ENCODE measurements around the gene S100A4. TPM values are rescaled to one million over a fixed set of nuclear protein-coding genes. Genes with fewer than 3 reads are reported as not detected.

The S100A4 gene
- total RNA-seq, 1 donor from 2014 or later: 375 TPM

DNA sequence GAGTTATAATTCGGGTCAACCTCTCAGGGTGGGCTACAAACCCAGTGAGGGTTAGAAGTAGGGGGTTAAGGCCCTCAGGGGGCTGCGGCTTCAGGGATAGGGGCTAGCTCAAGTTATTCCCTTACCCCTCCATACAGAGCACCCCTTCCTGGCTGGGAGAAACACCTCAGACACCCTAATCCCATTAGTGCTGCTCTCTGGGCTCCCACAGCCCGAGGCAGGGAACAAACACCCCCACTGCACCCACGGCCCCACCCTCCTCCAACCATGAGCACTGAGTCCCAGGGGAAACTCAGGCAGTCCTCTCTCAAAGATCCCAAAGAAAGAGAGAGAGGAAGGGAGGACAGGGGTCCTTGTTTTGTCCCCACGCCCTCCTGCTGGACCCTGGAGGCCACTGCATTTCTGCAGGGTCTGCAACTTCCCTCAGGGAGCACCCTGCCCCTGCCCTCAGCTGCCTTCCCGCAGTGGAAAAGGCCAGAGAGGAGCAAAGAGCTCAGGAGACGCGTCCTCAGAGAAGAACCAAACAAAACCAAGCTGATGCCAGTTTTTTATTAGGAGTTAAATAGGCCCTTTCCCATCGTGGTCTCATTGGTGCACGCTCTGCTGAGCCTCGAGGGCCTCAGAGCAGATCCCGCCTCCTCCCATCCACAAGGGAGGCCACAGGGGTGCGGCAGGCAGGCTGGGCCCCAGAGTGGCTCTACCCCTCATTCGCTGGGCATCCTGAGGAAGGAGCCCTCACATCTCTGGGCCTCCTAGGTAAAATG is 1.4 kb upstream of the S100A4 start:
- H3K4me1 ChIP-seq: peaks cover 93% of the 10 kb centered on the region
- peaks cover 0 to 7% of the 10 kb centered on the region in 2 donors for H3K36me3 ChIP-seq
- H3K9me3 ChIP-seq: no peaks in the 10 kb centered on the region
- DNase-seq (ENCODE audit: extremely low spot score in 2 of 2): peak in 1 of 2 donors; percentile 83
- H3K27ac ChIP-seq: peak overlapping the region; percentile 99
- H3K27me3 ChIP-seq: no peaks in the 10 kb centered on the region
- TF ChIP-seq POLR2AphosphoS5 (IDR thresholded peaks at IDR 0.05; ENCODE audit: insufficient read depth in 1 of 2, low read depth in 1 of 2) (peak in 1 of 2 donors; percentile 77), POLR2A (IDR thresholded peaks at IDR 0.05) (no peak)
- intact Hi-C loops (cut with DNase I): no loop called here
- H3K4me3 ChIP-seq: peak overlapping the region; percentile 56 to 61

- TF ChIP-seq CTCF (IDR thresholded peaks at IDR 0.05): no peak
- no peak for TF ChIP-seq POLR2A (IDR thresholded peaks at IDR 0.05)
- no peak for TF ChIP-seq POLR2AphosphoS5 (IDR thresholded peaks at IDR 0.05; ENCODE audit: insufficient read depth in 1 of 2, low read depth in 1 of 2)
- H3K9me3 ChIP-seq: no peaks in the 10 kb centered on the region
- peak; percentile 86 to 94 for DNase-seq (ENCODE audit: extremely low spot score in 2 of 2)
- intact Hi-C loops (cut with DNase I): no loop called here
- no peaks in the 10 kb centered on the region for H3K27me3 ChIP-seq
- H3K4me3 ChIP-seq: peak overlapping the region; percentile 56 to 61
- peak overlapping the region; percentile 99 for H3K27ac ChIP-seq
- H3K36me3 ChIP-seq: peaks cover 0 to 7% of the 10 kb centered on the region in 2 donors
- peaks cover 99% of the 10 kb centered on the region for H3K4me1 ChIP-seq
Measured at GRCh38 chr1:153546371-153546770, 765 bp upstream of the S100A4 start.

- TF ChIP-seq POLR2A (IDR thresholded peaks at IDR 0.05): no peak
- TF ChIP-seq CTCF (IDR thresholded peaks at IDR 0.05): no peak
- no peak for TF ChIP-seq POLR2AphosphoS5 (IDR thresholded peaks at IDR 0.05; ENCODE audit: insufficient read depth in 1 of 2, low read depth in 1 of 2)
- intact Hi-C loops (cut with DNase I): no loop called here
- Histone ChIP-seq H3K27ac (peak overlapping the region; percentile 99), H3K4me3 (peak overlapping the region; percentile 56 to 61), H3K27me3 (no peaks in the 10 kb centered on the region), H3K36me3 (peaks cover 0 to 7% of the 10 kb centered on the region in 2 donors), H3K4me1 (peaks cover 90% of the 10 kb centered on the region), H3K9me3 (no peaks in the 10 kb centered on the region)
- peak; percentile 92 to 96 for DNase-seq (ENCODE audit: extremely low spot score in 2 of 2)
Measured at GRCh38 chr1:153544453-153545066, 1.0 kb downstream of the S100A4 start.

- Histone ChIP-seq H3K9me3 (no peaks in the 10 kb centered on the region), H3K4me1 (peaks cover 85% of the 10 kb centered on the region), H3K27ac (peak overlapping the region; percentile 99), H3K27me3 (no peaks in the 10 kb centered on the region), H3K36me3 (peaks cover 0 to 7% of the 10 kb centered on the region in 2 donors), H3K4me3 (peak overlapping the region; percentile 56 to 61)
- TF ChIP-seq POLR2AphosphoS5 (IDR thresholded peaks at IDR 0.05; ENCODE audit: insufficient read depth in 1 of 2, low read depth in 1 of 2) (no peak), CTCF (IDR thresholded peaks at IDR 0.05) (no peak), POLR2A (IDR thresholded peaks at IDR 0.05) (no peak)
- DNase-seq (ENCODE audit: extremely low spot score in 2 of 2): no peak
- intact Hi-C loops (cut with DNase I): no loop called here
Measured at GRCh38 chr1:153543736-153544135, 1.9 kb downstream of the S100A4 start.

DNA sequence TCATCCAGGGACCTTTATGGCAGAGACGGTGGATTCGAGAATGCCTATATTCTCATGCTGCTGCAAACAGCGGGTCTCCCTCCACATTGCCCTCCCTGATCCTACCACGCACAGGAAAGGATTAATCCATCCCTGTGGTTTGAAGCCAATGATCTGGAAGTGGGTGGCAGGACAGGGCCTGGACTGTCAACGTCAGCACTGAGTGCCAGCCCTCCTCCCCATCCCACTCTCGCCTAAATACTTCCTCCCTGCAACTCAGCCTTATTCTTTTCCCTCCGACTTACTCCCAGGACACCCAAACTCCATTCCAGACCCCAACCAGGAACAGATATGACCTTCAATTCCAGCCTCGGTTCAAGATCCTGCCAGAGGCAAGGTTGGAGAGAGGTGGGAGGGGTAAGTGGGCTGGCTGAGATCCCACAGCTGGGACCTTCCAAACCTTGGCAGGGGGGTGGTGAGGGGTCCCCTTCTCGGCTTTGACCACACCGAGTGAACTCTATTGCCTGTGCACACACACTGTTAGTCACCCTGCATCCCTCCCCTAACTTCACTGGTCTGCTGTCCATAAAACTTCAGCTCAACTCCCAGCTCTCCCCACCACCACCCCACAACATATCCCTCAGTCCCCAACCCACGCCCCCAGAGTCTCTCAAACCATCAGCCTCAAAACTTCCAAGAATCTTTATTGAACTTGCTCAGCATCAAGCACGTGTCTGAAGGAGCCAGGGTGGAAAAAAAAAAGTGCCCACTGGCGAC is 2.5 kb downstream of the S100A4 start:
- TF ChIP-seq POLR2A (IDR thresholded peaks at IDR 0.05): no peak
- TF ChIP-seq CTCF (IDR thresholded peaks at IDR 0.05): no peak
- no peak for TF ChIP-seq POLR2AphosphoS5 (IDR thresholded peaks at IDR 0.05; ENCODE audit: insufficient read depth in 1 of 2, low read depth in 1 of 2)
- Histone ChIP-seq H3K9me3 (no peaks in the 10 kb centered on the region), H3K27ac (peak overlapping the region; percentile 99), H3K4me1 (peaks cover 85% of the 10 kb centered on the region), H3K36me3 (peaks cover 0 to 7% of the 10 kb centered on the region in 2 donors), H3K4me3 (peak overlapping the region in 1 of 2 donors; percentile 61), H3K27me3 (no peaks in the 10 kb centered on the region)
- intact Hi-C loops (cut with DNase I): no loop called here
- peak in 1 of 2 donors; percentile 81 for DNase-seq (ENCODE audit: extremely low spot score in 2 of 2)

Measured in vagina (tissue), 2 donors.